DOHH2 (cell line): ENCODE measurements around the gene ZSCAN12.

Experiments used
- H3F3A ChIP-seq: fragments of 200-600 bp; sonication (generic), shearing (Covaris generic); 2 replicates; pipeline ENCODE4 v1.6.0; 2016; ENCODE audit warnings: antibody characterized with exemption, mild to moderate bottlenecking; ENCODE audit not compliant: control insufficient read depth, insufficient read depth
- H3K27ac ChIP-seq: fragments of 200-600 bp; sonication (generic); 2 replicates; pipeline ENCODE4 v1.5.1; 2014; ENCODE audit warnings: low read depth, mild to moderate bottlenecking, low read length, moderate library complexity
- H3K27me3 ChIP-seq: fragments of 200-600 bp; sonication (generic); 2 replicates; pipeline ENCODE4 v1.6.1; 2014; ENCODE audit warnings: mild to moderate bottlenecking, low read length, mixed read lengths; ENCODE audit not compliant: control insufficient read depth
- H3K36me3 ChIP-seq: fragments of 200-600 bp; sonication (generic); 2 replicates; pipeline ENCODE4 v1.6.1; 2014; ENCODE audit warnings: mild to moderate bottlenecking, low read length, moderate library complexity, mixed read lengths; ENCODE audit not compliant: control insufficient read depth
- H3K4me1 ChIP-seq: fragments of 200-600 bp; sonication (generic); 2 replicates; pipeline ENCODE4 v1.6.1; 2014; ENCODE audit warnings: mild to moderate bottlenecking, low read length, mixed read lengths; ENCODE audit not compliant: control insufficient read depth
- H3K4me2 ChIP-seq: fragments of 200-600 bp; sonication (generic); 2 replicates; pipeline ENCODE4 v1.6.0; 2014; ENCODE audit warnings: mild to moderate bottlenecking, low read length, moderate library complexity
- H3K4me3 ChIP-seq: fragments of 200-600 bp; sonication (generic); 2 replicates; pipeline ENCODE4 v1.5.1; 2014; ENCODE audit warnings: mild to moderate bottlenecking, low read length, mixed read lengths
- H3K79me2 ChIP-seq: fragments of 200-600 bp; sonication (generic); 2 replicates; pipeline ENCODE4 v1.6.1; 2014; ENCODE audit warnings: mild to moderate bottlenecking, low read length, mixed read lengths; ENCODE audit not compliant: control insufficient read depth
- H3K9me2 ChIP-seq: fragments of 200-600 bp; sonication (generic); replicated peaks from 2 replicates; pipeline ENCODE4 v1.6.1; 2014; ENCODE audit warnings: mild to moderate bottlenecking, low read length, mixed read lengths; ENCODE audit not compliant: control insufficient read depth
- H3K9me3 ChIP-seq: fragments of 200-600 bp; sonication (generic); 2 replicates; pipeline ENCODE4 v1.6.1; 2014; ENCODE audit warnings: antibody characterized with exemption, low read length, mixed read lengths; ENCODE audit not compliant: control insufficient read depth, insufficient read depth
- H4K20me1 ChIP-seq: fragments of 200-600 bp; sonication (generic); 2 replicates; pipeline ENCODE4 v1.6.0; 2014; ENCODE audit warnings: low read depth, mild to moderate bottlenecking, antibody characterized with exemption, low read length, moderate library complexity; ENCODE audit not compliant: control insufficient read depth, insufficient read depth
- CTCF ChIP-seq: fragments of 200-600 bp; sonication (generic); IDR thresholded peaks from one replicate; pipeline ENCODE4 v1.5.1; 2014; ENCODE audit warnings: antibody characterized with exemption, mild to moderate bottlenecking, low read depth, low read length; ENCODE audit not compliant: poor library complexity, severe bottlenecking
- EZH2phosphoT487 ChIP-seq: fragments of 200-600 bp; sonication (generic); IDR thresholded peaks from 2 replicates; pipeline ENCODE4 v1.6.1; 2017; ENCODE audit warnings: borderline replicate concordance, mild to moderate bottlenecking, antibody characterized with exemption, low read length, moderate library complexity, mixed read lengths

The ZSCAN12 gene

GRCh38 chr6:28335040-28335563, 64.4 kb downstream of the ZSCAN12 start:
- H3K9me3 ChIP-seq = peaks cover 8% of the 10 kb centered on the region
- no peaks in the 10 kb centered on the region for H4K20me1 ChIP-seq
- TF ChIP-seq EZH2phosphoT487 (no peak), CTCF (no peak)
- H3K36me3 ChIP-seq = 0 out of 2 replicates have a peak, but pooled peaks cover 3% of the 10 kb centered on the region
- H3K4me1 ChIP-seq = peaks cover 36% of the 10 kb centered on the region
- no peaks in the 10 kb centered on the region for H3K79me2 ChIP-seq
- H3K4me3 ChIP-seq = peak overlapping the region; percentile 87
- H3F3A ChIP-seq = peaks cover 16% of the 10 kb centered on the region
- peak overlapping the region; percentile 95 for H3K27ac ChIP-seq
- no peaks in the 10 kb centered on the region for H3K9me2 ChIP-seq
- H3K27me3 ChIP-seq = no peaks in the 10 kb centered on the region
- H3K4me2 ChIP-seq = peak overlapping the region; percentile 97

DNA sequence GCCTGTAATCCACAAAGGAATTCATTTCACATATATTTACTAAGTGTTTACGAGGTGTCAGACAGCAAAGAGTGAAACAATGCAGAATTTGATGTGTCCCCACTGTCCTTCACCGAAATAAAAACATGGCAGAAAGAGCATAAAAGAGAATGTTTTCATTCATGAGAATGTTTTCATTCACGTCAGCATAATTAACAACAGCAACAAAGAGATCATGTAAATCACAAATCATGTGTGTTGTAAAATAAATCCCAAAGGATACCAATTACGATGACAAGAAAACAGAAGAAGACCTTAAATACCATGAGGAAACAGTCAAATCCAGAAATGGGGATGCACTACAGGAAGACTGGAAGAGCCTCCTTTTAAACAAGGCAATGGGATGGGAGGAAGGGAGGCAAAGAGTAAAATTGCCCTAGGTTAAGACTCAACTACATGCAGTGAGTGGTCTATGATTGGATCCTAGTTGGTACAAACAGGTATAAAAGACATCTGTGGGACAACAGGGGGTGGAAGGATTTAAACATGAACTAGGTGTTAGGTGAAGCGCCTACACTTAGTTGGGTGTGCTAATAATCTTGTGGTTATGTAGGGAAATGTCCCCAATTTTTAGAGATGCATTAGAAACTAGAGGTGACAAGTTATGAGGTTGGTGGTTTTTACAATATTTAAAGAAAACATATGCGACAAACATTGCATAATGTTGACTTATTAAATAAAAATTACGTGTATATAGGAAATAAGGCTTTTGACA, 65.1 kb downstream of the ZSCAN12 start:
- Histone ChIP-seq H3K4me1 (peaks cover 36% of the 10 kb centered on the region), H3K27me3 (no peaks in the 10 kb centered on the region), H3K4me2 (peak overlapping the region; percentile 97), H3K79me2 (no peaks in the 10 kb centered on the region), H3K27ac (no peak overlapping the region), H3K9me2 (no peaks in the 10 kb centered on the region), H3K36me3 (no peaks in the 10 kb centered on the region), H3F3A (peaks cover 16% of the 10 kb centered on the region), H3K9me3 (0 out of 2 replicates have a peak, but pooled peaks cover 3% of the 10 kb centered on the region), H3K4me3 (peak overlapping the region; percentile 87), H4K20me1 (no peaks in the 10 kb centered on the region)
- TF ChIP-seq EZH2phosphoT487 (no peak), CTCF (no peak)

- Histone ChIP-seq H3K9me3 (peaks cover 6% of the 10 kb centered on the region; the same call in 1 of the 2 replicates), H3K4me1 (peaks cover 36% of the 10 kb centered on the region), H4K20me1 (no peaks in the 10 kb centered on the region), H3K9me2 (no peaks in the 10 kb centered on the region), H3K4me3 (no peak overlapping the region), H3K36me3 (no peaks in the 10 kb centered on the region), H3K4me2 (no peak overlapping the region), H3F3A (peaks cover 16% of the 10 kb centered on the region), H3K79me2 (no peaks in the 10 kb centered on the region), H3K27me3 (no peaks in the 10 kb centered on the region), H3K27ac (no peak overlapping the region)
- TF ChIP-seq EZH2phosphoT487 = no peak
- TF ChIP-seq CTCF = no peak
Observed at GRCh38 chr6:28333599-28334018, 65.9 kb downstream of the ZSCAN12 start.
